Tibial nerve (tissue), 4 donors: ENCODE results near the gene LMX1A. TPM values are rescaled to one million over a fixed set of nuclear protein-coding genes. Genes with fewer than 3 reads are reported as not detected.

ENCODE experiments used
- DNase-seq, 2 donors: peaks; one replicate each; pipeline ENCODE4 v3.0.0-alpha.2; 2019; ENCODE audit warnings: low spot score in 2 of 2
- H3K27ac ChIP-seq, 4 donors: fragments of 200-600 bp; sonication (generic) in 3 of 4; one replicate each; pipeline ENCODE4 v1.5.1; 2017 to 2019; ENCODE audit warnings: mild to moderate bottlenecking in 1 of 4
- H3K27me3 ChIP-seq, 2 donors: fragments of 200-600 bp; sonication (generic) in 1 of 2; one replicate each; pipeline versions ENCODE4 v1.5.1 to v1.6.0; 2017 to 2019
- H3K36me3 ChIP-seq, 3 donors: fragments of 200-600 bp; sonication (generic); one replicate each; pipeline ENCODE4 v1.5.1; 2018 to 2019
- H3K4me1 ChIP-seq, 4 donors: fragments of 200-600 bp; sonication (generic) in 3 of 4; one replicate each; pipeline ENCODE4 v1.5.1; 2017 to 2019
- H3K4me3 ChIP-seq, 4 donors: fragments of 200-600 bp; sonication (generic) in 3 of 4; one replicate each; pipeline ENCODE4 v1.5.1; 2017 to 2019; ENCODE audit warnings: mild to moderate bottlenecking in 1 of 4, moderate library complexity in 1 of 4
- H3K9me3 ChIP-seq, 4 donors: fragments of 200-600 bp; sonication (generic) in 3 of 4; one replicate each; pipeline ENCODE4 v1.5.1; 2017 to 2019
- EP300 ChIP-seq, 2 donors: sonication (generic); formaldehyde crosslinking; IDR thresholded peaks; one replicate each; pipeline ENCODE4 v1.6.1; 2017; ENCODE audit warnings: antibody characterized with exemption in 2 of 2, mild to moderate bottlenecking in 1 of 2
- POLR2A ChIP-seq, 2 donors: fragments of 450-650 bp; IDR thresholded peaks; one replicate each; pipeline ENCODE4 v1.6.1; 2017; ENCODE audit warnings: antibody characterized with exemption in 2 of 2, mild to moderate bottlenecking in 2 of 2, moderate library complexity in 2 of 2
- WGBS, 2 donors: methylation state at CpG; one replicate each; pipeline ENCODE4 v1.1.5; 2018; 5-methylcytosine and 5-hydroxymethylcytosine counted together
- total RNA-seq, 4 donors: library from RNA; depleted of rRNA; stranded (reverse); fragments of >200 nt; gene quantifications; one replicate each; pipeline ENCODE4 v1.1.0, GENCODE V29; 2016
- TF ChIP-seq, protein P1 (sequence below), 5 experiments: fragments of 200-600 bp in 3 of 5; fragments of 450-650 bp in 2 of 5; sonication (generic) in 3 of 5; IDR thresholded peaks; one replicate each; pipeline ENCODE4 v1.5.1; 2016 to 2019; ENCODE audit warnings: antibody characterized with exemption in 5 of 5, mild to moderate bottlenecking in 3 of 5, moderate library complexity in 2 of 5

The LMX1A gene
- total RNA-seq, 4 donors from 2014 or later = 0.84 TPM; not detected in 3

DNA sequence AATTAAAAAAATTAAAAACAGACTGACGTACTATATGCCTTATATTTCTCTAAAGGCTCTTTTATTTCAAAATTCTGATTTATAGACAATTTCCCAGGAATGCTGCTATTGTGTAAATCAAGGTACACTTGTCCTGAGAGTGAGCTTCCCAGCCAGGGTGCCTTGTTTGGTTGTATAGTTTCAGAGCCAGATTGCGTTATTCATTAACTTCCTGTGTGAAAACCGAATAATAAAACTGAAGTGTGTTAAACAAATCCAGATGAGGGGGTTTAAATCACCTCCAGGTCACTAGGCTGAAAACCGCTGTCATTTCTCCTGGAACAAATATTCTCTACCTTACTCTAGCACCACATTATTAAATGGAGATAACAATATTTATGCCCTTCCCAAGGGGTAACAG is 68.7 kb downstream of the LMX1A start:
- H3K4me3 ChIP-seq = no peak overlapping the region
- no peak for DNase-seq
- 56 to 57% methylated on average over 4 of the region's 4 CpGs for WGBS, 2 donors
- peaks cover 0 to 22% of the 10 kb centered on the region in 2 donors for H3K27me3 ChIP-seq
- no peaks in the 10 kb centered on the region for H3K4me1 ChIP-seq
- peaks cover 0 to 6% (median 0%) of the 10 kb centered on the region in 4 donors for H3K9me3 ChIP-seq
- no peaks in the 10 kb centered on the region for H3K36me3 ChIP-seq
- TF ChIP-seq EP300 (IDR thresholded peaks at IDR 0.05) = no peak
- no peak for TF ChIP-seq POLR2A (IDR thresholded peaks at IDR 0.05)
- TF ChIP-seq, protein P1, sequence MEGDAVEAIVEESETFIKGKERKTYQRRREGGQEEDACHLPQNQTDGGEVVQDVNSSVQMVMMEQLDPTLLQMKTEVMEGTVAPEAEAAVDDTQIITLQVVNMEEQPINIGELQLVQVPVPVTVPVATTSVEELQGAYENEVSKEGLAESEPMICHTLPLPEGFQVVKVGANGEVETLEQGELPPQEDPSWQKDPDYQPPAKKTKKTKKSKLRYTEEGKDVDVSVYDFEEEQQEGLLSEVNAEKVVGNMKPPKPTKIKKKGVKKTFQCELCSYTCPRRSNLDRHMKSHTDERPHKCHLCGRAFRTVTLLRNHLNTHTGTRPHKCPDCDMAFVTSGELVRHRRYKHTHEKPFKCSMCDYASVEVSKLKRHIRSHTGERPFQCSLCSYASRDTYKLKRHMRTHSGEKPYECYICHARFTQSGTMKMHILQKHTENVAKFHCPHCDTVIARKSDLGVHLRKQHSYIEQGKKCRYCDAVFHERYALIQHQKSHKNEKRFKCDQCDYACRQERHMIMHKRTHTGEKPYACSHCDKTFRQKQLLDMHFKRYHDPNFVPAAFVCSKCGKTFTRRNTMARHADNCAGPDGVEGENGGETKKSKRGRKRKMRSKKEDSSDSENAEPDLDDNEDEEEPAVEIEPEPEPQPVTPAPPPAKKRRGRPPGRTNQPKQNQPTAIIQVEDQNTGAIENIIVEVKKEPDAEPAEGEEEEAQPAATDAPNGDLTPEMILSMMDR (IDR thresholded peaks at IDR 0.05) = no peak
- H3K27ac ChIP-seq = no peak overlapping the region

DNA sequence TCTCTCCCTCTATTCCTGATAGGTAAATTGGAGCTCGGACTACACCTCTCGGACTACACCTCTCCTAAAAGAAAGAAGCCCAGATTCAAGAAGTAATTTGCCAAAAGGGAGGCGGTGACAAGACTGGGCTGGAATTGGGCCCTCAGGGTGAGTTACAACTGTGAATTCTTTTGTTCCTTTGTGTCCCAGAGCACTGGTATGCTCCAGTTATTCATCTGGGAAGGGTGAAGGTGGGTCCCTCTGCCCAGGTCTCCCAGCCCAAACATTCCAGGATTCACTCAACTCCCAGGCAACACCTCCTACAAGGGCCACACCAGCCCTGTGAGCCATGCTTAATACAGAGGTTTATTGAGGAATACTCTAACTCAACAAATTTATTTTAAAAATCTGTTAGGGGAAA is 69.2 kb downstream of the LMX1A start:
- TF ChIP-seq POLR2A (IDR thresholded peaks at IDR 0.05) (no peak), EP300 (IDR thresholded peaks at IDR 0.05) (no peak)
- TF ChIP-seq, protein P1 (IDR thresholded peaks at IDR 0.05) = no peak
- no peak for DNase-seq
- Histone ChIP-seq H3K4me1 (no peaks in the 10 kb centered on the region), H3K36me3 (no peaks in the 10 kb centered on the region), H3K4me3 (no peak overlapping the region), H3K27me3 (peaks cover 0 to 23% of the 10 kb centered on the region in 2 donors), H3K9me3 (peaks cover 0 to 6% (median 0%) of the 10 kb centered on the region in 4 donors), H3K27ac (no peak overlapping the region)
- WGBS, 2 donors = 67% methylated on average over 3 of the region's 3 CpGs

DNA sequence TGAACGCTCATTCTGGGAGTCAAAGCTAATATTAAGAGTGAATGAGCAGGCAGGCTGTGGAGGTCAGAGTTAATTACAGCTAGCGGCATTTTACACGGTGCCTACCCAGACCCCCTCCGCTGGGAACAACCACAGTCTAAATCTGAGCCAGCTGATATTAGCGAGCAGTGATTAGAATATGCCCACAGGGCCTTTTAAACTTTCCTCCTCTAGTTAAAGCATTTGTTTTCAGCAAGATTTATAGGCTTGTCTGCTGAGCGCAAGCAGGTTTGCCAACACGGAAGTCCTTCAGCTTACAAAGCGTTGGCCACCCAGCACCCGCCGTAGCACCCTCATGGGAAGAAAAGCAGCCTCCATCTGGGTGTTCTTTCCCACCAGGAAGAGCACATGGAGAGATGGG is 72.1 kb downstream of the LMX1A start:
- no peak for DNase-seq
- WGBS, 2 donors = 19 to 21% methylated on average over 10 of the region's 10 CpGs
- Histone ChIP-seq H3K4me3 (no peak overlapping the region), H3K9me3 (no peaks in the 10 kb centered on the region), H3K36me3 (no peaks in the 10 kb centered on the region), H3K27ac (no peak overlapping the region), H3K27me3 (peaks cover 0 to 28% of the 10 kb centered on the region in 2 donors), H3K4me1 (no peaks in the 10 kb centered on the region)
- no peak for TF ChIP-seq POLR2A (IDR thresholded peaks at IDR 0.05)
- no peak for TF ChIP-seq EP300 (IDR thresholded peaks at IDR 0.05)
- TF ChIP-seq, protein P1 (IDR thresholded peaks at IDR 0.05) = no peak

DNA sequence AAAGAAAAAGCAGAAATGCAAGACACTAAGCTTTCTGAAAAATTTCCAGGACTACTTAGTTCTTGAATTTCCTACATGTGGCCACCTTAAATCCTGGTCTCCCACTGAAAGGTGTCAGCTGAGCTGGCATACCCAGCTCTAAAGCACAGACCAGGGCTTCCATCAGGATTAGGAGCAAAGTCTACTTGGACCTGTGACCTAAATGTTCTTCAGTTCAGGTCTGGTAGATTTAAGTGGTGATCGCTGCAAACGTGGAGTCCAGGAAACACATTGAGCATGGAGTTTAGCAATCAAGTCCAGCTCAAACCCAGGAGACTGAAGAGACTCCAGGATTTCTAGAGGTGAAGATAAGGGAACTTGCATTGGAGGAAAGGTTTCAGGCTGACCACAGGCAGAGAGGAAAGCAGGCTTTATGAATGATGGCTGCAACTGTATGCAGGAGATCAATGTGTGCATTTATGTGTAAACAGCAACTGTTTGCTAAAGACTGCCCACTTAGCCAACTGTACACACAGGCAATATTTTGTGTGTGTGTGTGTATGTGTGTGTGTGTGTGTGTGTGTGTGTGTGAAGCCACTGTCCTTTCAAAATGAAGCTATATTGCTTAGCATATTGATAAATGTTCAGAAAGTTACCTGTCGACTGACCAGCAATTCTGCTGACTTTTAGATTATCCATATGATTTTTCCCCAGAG is 75.2 kb downstream of the LMX1A start:
- H3K4me3 ChIP-seq = no peak overlapping the region
- H3K27ac ChIP-seq = no peak overlapping the region
- peaks cover 0 to 22% of the 10 kb centered on the region in 2 donors for H3K27me3 ChIP-seq
- H3K4me1 ChIP-seq = no peaks in the 10 kb centered on the region
- no peaks in the 10 kb centered on the region for H3K9me3 ChIP-seq
- WGBS, 2 donors = 72 to 76% methylated on average over 3 of the region's 3 CpGs
- H3K36me3 ChIP-seq = no peaks in the 10 kb centered on the region
- no peak for DNase-seq
- TF ChIP-seq, protein P1 (IDR thresholded peaks at IDR 0.05) = no peak
- no peak for TF ChIP-seq EP300 (IDR thresholded peaks at IDR 0.05)

DNA sequence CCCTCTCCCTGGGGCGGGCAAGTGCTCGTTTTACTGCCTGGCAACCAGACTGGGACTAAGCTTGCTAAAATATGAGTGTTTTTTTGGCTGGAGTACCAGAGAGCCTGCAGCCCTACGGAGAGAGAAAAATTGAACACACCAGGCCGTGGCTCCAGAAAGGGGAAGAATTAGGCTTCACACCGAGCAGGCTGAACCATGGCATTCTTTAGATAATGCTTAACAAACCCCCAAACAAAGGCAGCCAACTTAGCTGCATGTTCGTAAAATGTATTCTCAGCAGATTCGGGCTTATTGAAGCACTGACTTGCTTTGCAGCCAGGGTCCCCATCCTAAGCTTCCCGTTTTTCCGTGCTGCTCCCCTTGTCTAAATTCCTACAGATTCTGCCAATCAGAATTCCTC is 76.6 kb downstream of the LMX1A start:
- Histone ChIP-seq H3K27ac (no peak overlapping the region), H3K9me3 (no peaks in the 10 kb centered on the region), H3K36me3 (no peaks in the 10 kb centered on the region), H3K27me3 (peaks cover 0 to 20% of the 10 kb centered on the region in 2 donors), H3K4me1 (no peaks in the 10 kb centered on the region), H3K4me3 (no peak overlapping the region)
- WGBS, 2 donors = 31 to 36% methylated on average over 9 of the region's 9 CpGs
- no peak for TF ChIP-seq POLR2A (IDR thresholded peaks at IDR 0.05)
- no peak for TF ChIP-seq EP300 (IDR thresholded peaks at IDR 0.05)
- TF ChIP-seq, protein P1 (IDR thresholded peaks at IDR 0.05) = no peak
- DNase-seq = no peak
